K562 (cell line): ENCODE data around the gene LRRC74B. TPM values are rescaled to one million over a fixed set of nuclear protein-coding genes. Genes with fewer than 3 reads are reported as not detected.

ENCODE experiments used
- CC2D1A ChIP-seq: fragments of 450-650 bp; IDR thresholded peaks from 2 replicates; pipeline ENCODE4 v1.6.1; 2017; ENCODE audit warnings: mild to moderate bottlenecking
- CUX1 ChIP-seq: fragments of 200-800 bp; sonication (Bioruptor generic); IDR thresholded peaks from 2 replicates; pipeline ENCODE4 v1.6.1; 2016; ENCODE audit warnings: missing genetic modification characterization, missing compliant biosample characterization
- DDX20 ChIP-seq: fragments of 450-650 bp; IDR thresholded peaks from 2 replicates; pipeline ENCODE4 v1.6.1; 2016; ENCODE audit warnings: missing genetic modification characterization, low read depth, mild to moderate bottlenecking, missing compliant biosample characterization, moderate library complexity
- ELF4 ChIP-seq: fragments of 450-650 bp; formaldehyde crosslinking; IDR thresholded peaks from 2 replicates; pipeline ENCODE4 v1.4.0; 2022; ENCODE audit warnings: missing genetic modification characterization
- EWSR1 ChIP-seq: fragments of 450-650 bp; IDR thresholded peaks from 2 replicates; pipeline ENCODE4 v1.6.1; 2018; ENCODE audit warnings: borderline replicate concordance, mild to moderate bottlenecking, low read depth, moderate library complexity; ENCODE audit not compliant: partially characterized antibody
- FOXJ2 ChIP-seq: fragments of 200-800 bp; sonication (Bioruptor generic); IDR thresholded peaks from 2 replicates; pipeline ENCODE4 v1.6.1; 2016; ENCODE audit warnings: missing genetic modification characterization, missing compliant biosample characterization
- HNRNPUL1 ChIP-seq: fragments of 200-400 bp; formaldehyde crosslinking; IDR thresholded peaks from 2 replicates; pipeline ENCODE4 v1.6.1; 2017; ENCODE audit warnings: low read length
- MEIS2 ChIP-seq: fragments of 450-650 bp; IDR thresholded peaks from 2 replicates; pipeline ENCODE4 v1.6.1; 2014; ENCODE audit warnings: mild to moderate bottlenecking; ENCODE audit not compliant: partially characterized antibody
- NR3C1 ChIP-seq: sonication (generic); formaldehyde crosslinking; IDR thresholded peaks from 2 replicates; pipeline ENCODE4 v1.8.1; 2022; ENCODE audit warnings: missing genetic modification reagents
- POLR2G ChIP-seq: fragments of 200-400 bp; formaldehyde crosslinking; IDR thresholded peaks from 2 replicates; pipeline ENCODE4 v1.6.1; 2017; ENCODE audit warnings: low read depth, mild to moderate bottlenecking, antibody characterized with exemption, low read length, moderate library complexity
- PTRF ChIP-seq: fragments of 450-650 bp; IDR thresholded peaks from 2 replicates; pipeline ENCODE4 v1.6.1; 2016; ENCODE audit warnings: mild to moderate bottlenecking, missing genetic modification characterization, missing compliant biosample characterization
- RBM39 ChIP-seq: fragments of 200-400 bp; formaldehyde crosslinking; optimal IDR thresholded peaks from 2 replicates; pipeline ENCODE3; 2018; ENCODE audit warnings: low read depth, low read length
- SIN3A ChIP-seq, 2 experiments: fragments of 150-350 bp in 1 of 2; IDR thresholded peaks; 2 replicates each; pipeline ENCODE4 v1.6.1; 2011 to 2016; ENCODE audit warnings: borderline replicate concordance in 2 of 2, low read depth in 2 of 2, low read length in 2 of 2, mild to moderate bottlenecking in 2 of 2, moderate library complexity in 2 of 2; ENCODE audit not compliant: control insufficient read depth in 1 of 2
- TEAD2 ChIP-seq: fragments of 450-650 bp; IDR thresholded peaks from 2 replicates; pipeline ENCODE4 v1.6.1; 2016; ENCODE audit warnings: missing genetic modification characterization, control low read depth, missing compliant biosample characterization
- THRB ChIP-seq: fragments of 450-650 bp; formaldehyde crosslinking; conservative IDR thresholded peaks from 2 replicates; pipeline ENCODE4 v1.4.0; 2022; ENCODE audit warnings: mild to moderate bottlenecking, missing genetic modification characterization
- WHSC1 ChIP-seq: IDR thresholded peaks from one replicate; pipeline ENCODE4 v1.6.1; 2012; ENCODE audit warnings: low read length, control low read depth, inconsistent platforms
- ZBTB7A ChIP-seq: IDR thresholded peaks from 2 replicates; pipeline ENCODE4 v1.6.1; 2011; ENCODE audit warnings: low read depth, mild to moderate bottlenecking, low read length, moderate library complexity, borderline replicate concordance; ENCODE audit not compliant: control insufficient read depth
- polyA plus RNA-seq, 8 experiments: library from polyadenylated mRNA; depleted of rRNA in 4 of 8; stranded (reverse) in 5 of 8; unstranded in 3 of 8; fragments of >200 nt; fragmentation: Nextera tagmentation in 2 of 8; fragmentation: Illumina TruSeq in 1 of 8; extraction: Ambion mirVana in 2 of 8; extraction: Trizol in 1 of 8; gene quantifications; 2 replicates each; pipeline versions ENCODE4 v1.2.1 to v1.2.3, GENCODE V29; 2011 to 2014; ENCODE audit warnings: inconsistent platforms in 1 of 8, missing spikeins in 1 of 8
- total RNA-seq, 7 experiments: library from RNA; depleted of rRNA in 6 of 7; stranded (reverse); fragments of >200 nt in 6 of 7; fragmentation: Illumina TruSeq in 2 of 7; extraction: Trizol in 2 of 7; gene quantifications; 2 replicates each; pipeline versions ENCODE4 v1.2.1 to v1.2.3, GENCODE V29; 2011 to 2021; ENCODE audit warnings: low replicate concordance in 1 of 7
- TF ChIP-seq, protein P1 (sequence below): fragments of 450-650 bp; IDR thresholded peaks from 2 replicates; pipeline ENCODE4 v1.6.1; 2016; ENCODE audit warnings: missing biosample characterization, missing genetic modification characterization
- TF ChIP-seq, protein P2 (sequence below), 2 experiments: fragments of 450-650 bp in 1 of 2; sonication (generic) in 1 of 2; formaldehyde crosslinking in 1 of 2; IDR thresholded peaks in 1 of 2; conservative IDR thresholded peaks in 1 of 2; 2 replicates each; pipeline versions ENCODE4 v1.6.1 to v1.8.1; 2016 to 2023; ENCODE audit warnings: mild to moderate bottlenecking in 2 of 2, moderate library complexity in 2 of 2, inconsistent platforms in 1 of 2, missing genetic modification reagents in 1 of 2

The LRRC74B gene
- total and polyA plus RNA-seq, 9 of the 15 experiments (the other 6 are each of a cell fraction or from before 2014, with no cell fraction given), result not detected

DNA sequence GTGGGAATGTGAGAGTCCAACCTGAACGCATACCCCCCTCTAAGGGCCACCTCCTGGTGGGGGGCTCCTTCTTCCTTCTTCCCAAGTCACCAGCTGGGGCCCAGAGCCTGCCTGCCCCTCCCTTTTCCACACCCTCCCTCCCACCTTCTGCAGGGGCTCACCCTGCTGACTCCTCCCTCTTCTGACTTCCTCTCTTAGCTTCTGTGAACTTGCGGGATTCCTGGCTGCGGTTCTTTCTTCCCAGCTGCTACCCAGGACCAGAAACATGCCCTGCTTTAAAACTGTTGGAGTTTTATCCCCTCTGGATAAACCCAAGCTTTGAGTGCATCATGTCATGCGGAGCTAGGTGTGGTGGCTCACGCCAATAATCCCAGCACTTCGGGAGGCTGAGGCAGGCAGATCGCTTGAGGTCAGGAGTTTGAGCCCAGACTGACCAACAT is 10.2 kb downstream of the LRRC74B start (continued):
- 0 out of 2 replicates have a peak, but pooled peaks have one; percentile 3 for TF ChIP-seq THRB (CRISPR knock-in tag)
- TF ChIP-seq, protein P1, sequence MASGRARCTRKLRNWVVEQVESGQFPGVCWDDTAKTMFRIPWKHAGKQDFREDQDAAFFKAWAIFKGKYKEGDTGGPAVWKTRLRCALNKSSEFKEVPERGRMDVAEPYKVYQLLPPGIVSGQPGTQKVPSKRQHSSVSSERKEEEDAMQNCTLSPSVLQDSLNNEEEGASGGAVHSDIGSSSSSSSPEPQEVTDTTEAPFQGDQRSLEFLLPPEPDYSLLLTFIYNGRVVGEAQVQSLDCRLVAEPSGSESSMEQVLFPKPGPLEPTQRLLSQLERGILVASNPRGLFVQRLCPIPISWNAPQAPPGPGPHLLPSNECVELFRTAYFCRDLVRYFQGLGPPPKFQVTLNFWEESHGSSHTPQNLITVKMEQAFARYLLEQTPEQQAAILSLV (tag), result no peak
- no peak for TF ChIP-seq WHSC1
- no peak for TF ChIP-seq CC2D1A
- TF ChIP-seq NR3C1 (CRISPR knock-in tag), result no peak
- no peak for TF ChIP-seq RBM39
- TF ChIP-seq FOXJ2 (tag), result no peak
- no peak for TF ChIP-seq PTRF (tag)
- TF ChIP-seq EWSR1, result no peak
- no peak for TF ChIP-seq MEIS2
- peak; percentile 76; the same call in 1 of the 2 replicates for TF ChIP-seq ZBTB7A
- no peak for TF ChIP-seq POLR2G
- TF ChIP-seq SIN3A (IDR thresholded peaks at IDR 0.05; ENCODE audit: borderline replicate concordance in 2 of 2, control insufficient read depth in 1 of 2, low read depth in 2 of 2, low read length in 2 of 2), result no peak
- TF ChIP-seq, protein P2, sequence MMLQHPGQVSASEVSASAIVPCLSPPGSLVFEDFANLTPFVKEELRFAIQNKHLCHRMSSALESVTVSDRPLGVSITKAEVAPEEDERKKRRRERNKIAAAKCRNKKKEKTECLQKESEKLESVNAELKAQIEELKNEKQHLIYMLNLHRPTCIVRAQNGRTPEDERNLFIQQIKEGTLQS (IDR thresholded peaks at IDR 0.05), result no peak
- TF ChIP-seq, protein P2 (CRISPR knock-in tag; conservative IDR thresholded peaks at IDR 0.05), result no peak; the same call in 1 of the 2 replicates
- no peak for TF ChIP-seq HNRNPUL1
- TF ChIP-seq CUX1 (CRISPR knock-in tag), result no peak
- TF ChIP-seq ELF4 (CRISPR knock-in tag), result peak; percentile 84; the same call in 1 of the 2 replicates
- no peak for TF ChIP-seq TEAD2 (tag)
- no peak for TF ChIP-seq DDX20 (tag)
